Dermis microvascular lymphatic vessel endothelial cell (primary cell): Measurements from ENCODE around the gene FRK. TPM values are rescaled to one million over a fixed set of nuclear protein-coding genes. Genes with fewer than 3 reads are reported as not detected.
"Not testable (repeated sequence)": the region's sequence is repeated elsewhere in the genome, so short reads cannot be mapped to it uniquely, and the experiment has no call there.

Source experiments
- DNase-seq, 2 donors: peaks; one replicate each; pipeline versions ENCODE4 v3.0.0 to v3.0.0-alpha.2; 2010; ENCODE audit warnings: low read depth in 2 of 2
- total RNA-seq: library from RNA; depleted of rRNA; stranded (reverse); fragments of >200 nt; gene quantifications from 2 replicates; pipeline ENCODE4 v1.2.1, GENCODE V29; 2014

FRK gene
- total RNA-seq, 1 donor from 2014 or later = under 0.01 TPM

- no peak for DNase-seq
Observed at GRCh38 chr6:116010386-116010785, 50.3 kb downstream of the FRK start.

DNA sequence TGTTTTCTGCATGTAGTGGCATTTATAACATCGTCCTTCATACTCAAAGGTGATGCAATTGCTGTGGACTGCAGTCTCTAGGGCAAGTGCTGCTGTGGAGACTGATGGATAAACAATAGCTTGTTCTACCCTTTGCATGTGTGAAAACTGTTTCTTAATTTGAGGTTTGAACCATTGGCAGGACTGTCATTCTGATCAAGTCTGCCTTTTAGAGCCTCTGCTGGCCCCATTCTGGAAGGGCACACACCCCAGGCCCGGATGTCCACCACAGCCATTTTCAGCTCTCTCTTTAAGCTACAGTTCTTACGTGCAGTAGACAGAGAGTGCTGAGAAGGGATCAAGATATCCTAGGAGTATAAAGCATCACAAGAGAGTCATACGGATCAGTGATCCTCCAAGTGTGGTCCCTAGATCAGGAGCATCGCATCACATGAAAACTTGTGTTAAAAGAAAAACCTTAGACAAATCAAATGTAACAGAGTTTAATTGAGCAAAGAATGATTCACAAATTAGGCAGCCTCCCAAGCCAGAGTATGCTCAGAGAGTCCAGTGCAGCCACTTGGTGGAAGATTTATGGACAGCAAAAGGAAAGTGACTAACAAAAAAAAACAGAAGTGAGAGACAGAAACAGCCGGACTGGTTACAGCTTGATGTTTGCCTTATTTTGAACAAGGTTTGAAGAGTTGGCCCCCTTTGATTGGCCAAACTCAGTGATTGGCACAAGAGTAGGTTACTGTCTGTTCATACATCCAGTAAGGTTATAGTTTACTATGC, 52.0 kb downstream of the FRK start:
- DNase-seq = peak in 1 of 2 donors; percentile 48

DNA sequence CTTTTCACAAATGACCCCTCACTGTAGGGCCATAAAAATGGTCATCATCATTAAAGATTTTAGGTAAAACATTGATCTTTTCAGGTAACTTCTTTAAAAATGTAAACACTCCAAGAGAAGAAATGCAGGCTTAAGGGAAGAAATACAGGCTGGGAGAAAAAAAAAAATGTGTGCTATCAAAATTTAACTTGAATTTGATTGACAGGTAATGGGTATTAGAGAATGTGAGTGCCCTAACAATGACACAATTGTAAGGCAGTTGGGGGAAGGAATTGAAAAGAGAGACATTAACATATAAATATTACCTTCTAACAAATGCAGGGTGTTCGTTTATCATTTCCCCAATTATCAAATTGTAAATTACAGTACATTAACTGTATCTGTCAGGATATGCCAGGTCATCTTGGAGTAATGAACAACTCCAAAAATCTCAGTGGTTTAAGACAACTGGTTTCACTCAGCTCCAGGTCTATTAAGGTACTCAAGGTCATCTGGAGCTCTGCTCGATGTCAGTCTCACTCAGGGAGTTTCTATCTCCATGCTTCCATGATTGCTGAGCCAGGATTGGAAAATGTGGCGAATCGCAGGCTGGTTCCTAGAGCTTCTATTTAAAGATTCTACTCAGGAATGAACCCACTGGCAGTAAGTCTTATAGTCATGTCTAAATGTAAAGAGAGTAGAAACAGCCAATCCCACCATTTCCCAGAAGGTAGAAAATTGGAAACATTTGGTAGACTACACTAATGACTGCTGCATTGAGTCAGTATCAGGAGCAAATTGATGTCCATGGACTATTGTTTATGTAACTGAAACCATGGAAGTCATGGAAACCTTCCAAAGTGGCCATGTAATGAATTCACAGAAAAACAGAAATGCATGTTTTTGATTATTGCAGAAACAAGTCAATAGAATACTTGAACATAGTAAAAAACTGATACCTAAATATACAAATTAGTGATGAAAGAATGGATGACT, 55.6 kb downstream of the FRK start:
- no peak for DNase-seq

DNA sequence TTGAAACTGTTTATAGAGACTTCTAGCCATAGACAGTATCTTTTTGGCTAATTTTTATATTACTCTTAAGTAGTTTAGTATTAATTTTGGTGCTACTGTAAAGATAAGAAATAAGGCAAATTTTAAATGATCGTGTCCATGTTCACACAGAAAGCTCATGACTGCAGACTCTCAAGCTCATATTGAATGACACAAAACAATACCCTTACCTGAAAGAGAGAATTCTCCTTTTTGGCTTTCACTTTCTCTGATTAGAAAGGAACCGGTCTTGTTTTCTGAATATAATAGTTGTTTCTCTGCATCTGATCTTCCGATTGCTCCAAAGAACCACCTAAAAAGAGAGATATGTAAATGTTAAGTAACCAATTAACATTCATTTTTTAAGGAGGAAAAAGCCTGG, 57.0 kb downstream of the FRK start:
- no peak for DNase-seq

DNA sequence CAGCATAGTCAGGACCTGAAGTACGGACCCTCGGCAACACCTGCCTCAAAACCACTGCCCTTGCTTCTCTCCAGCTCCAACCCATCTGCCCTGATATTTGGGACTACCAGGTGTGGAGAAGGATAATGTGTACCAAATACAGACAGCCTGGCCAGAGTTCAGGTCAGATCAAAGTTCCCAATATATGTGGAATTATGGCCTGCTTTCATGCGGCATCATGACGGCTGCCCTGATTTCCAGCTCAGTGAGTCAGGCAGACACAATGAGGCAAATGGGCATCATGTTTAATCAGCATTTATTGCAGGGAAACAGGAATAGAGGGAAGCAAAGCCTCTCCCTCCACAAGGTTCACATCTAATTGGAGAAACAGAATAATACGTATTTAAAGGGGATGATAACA, 57.9 kb downstream of the FRK start:
- DNase-seq = no peak

- DNase-seq = no peak
Observed at GRCh38 chr6:115999235-115999634, 61.5 kb downstream of the FRK start.

DNA sequence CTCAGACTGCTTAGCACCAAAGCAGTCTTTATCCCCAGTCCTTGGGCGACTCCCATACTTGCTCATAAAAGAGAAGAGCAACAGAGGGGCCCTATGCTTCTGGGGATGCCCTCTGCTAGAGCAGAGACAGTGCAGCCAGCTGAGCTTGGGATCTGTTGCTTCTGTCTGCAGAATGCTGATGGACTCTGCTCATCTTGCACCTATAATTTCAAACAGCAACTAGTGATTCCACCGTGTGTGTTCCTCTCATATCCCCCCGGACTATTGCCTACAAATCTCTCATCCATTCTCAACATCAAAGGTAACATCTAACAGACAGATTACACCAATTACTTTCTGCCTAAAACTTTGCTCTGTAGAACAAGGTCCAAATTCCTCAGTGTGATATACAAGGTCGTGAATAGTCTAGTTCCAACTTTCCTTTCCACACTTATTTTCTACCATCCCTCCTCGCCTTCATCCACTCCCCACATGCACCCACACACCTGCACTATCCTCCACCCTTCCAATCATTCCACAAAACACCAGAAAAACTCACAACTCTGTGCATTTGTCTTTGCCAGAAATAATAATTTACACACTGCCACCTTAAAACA, 62.6 kb downstream of the FRK start:
- DNase-seq = no peak

DNA sequence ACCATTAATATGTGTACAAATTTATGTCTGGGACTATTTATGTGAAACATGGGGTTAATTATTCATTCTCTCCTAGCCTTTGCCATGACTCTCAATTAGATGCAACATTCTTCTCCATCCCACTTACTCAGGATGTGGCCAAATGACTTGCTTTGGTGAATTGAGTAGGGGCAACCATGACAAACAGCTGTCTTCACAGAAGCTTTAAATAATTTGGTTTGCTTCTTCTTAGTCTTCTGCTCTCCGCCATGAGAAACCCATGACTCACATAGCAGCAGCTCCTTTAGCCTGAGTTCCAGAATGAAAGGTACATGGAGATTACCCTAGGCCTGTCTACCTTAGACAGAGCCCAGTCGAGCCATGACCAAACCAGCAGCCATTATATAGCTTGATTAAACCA, 74.7 kb downstream of the FRK start:
- no peak for DNase-seq

DNA sequence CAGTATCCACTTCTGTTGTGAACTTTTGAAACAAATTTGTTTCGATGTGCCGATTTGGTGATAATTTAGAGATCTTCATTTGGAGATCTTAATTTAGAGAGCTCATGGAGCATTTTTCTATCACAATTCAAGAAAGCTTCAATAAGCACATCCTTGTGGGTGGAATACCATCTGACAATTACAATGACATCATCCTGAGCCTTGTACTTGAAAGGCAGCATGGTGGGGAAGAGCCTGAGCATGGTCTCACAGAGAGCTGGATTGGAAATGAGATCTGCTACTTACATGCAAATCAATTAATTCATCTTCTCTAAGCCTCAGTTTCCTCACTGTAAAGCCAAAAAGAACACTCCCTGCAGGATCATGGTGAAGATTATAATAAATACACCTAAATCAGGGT, 75.9 kb downstream of the FRK start:
- DNase-seq = no peak

DNA sequence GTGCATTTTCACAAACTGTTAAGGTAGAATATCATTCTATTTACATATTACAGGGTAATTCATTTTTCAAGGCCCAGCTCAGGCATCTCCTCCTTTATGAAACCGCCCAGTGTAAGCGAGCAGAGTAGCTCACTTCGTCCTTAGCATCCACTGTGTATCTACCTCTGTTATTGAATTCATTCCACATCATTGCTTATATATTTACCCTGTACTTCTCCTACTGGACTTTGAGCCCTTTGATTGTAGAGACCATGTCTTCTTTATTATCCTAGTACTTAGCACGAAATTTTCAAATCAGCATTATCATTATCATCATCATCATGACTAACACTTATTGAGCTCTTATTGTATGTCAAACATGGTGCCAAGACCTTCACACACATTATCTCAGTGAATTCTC, 76.7 kb downstream of the FRK start:
- no peak for DNase-seq

- no peak for DNase-seq
Observed at GRCh38 chr6:115982453-115982852, 78.2 kb downstream of the FRK start.

DNA sequence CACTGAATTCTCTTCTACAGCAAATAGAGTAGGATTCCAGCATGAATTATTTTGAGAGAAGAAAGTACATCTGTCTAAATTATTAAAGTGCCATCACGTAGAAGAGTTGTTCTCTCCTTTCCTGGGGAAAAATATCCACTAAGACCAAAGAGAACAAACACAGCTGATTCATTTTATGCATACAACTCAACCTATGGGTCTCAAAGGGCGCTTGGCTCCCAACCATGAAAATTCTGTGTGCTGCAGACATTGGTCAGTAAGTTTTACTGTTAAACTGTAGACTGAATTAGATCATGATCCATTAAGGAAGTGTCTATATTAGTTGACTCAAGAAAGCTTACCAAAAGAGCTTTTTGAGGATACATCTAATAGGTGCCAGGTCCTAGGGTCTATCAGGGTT, 83.5 kb downstream of the FRK start:
- DNase-seq = no peak

DNA sequence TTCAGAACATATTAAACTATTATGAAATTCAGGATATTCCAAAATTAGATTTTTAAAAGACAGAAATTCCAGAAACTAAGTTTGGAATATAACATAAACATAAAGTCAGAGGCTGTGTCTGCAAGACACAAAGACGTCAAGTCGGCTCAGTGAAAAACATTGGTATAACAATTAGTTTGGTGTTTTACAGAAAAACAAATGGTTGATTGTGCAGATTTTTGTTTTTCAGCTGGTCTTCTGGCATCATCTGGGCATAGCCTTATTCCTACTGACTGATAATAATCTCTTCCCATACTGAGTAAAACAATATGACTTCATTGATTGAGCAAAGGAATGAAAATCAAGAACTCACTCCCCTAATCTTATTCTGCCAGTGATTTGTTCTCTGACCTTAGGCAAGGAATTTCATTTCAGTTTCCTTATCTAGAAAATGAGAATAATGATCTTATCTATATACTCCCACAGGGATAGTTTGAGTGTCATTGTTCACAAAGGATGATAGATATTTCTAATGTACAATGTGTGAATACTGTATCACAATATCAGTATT, 84.3 kb downstream of the FRK start:
- DNase-seq = no peak

DNA sequence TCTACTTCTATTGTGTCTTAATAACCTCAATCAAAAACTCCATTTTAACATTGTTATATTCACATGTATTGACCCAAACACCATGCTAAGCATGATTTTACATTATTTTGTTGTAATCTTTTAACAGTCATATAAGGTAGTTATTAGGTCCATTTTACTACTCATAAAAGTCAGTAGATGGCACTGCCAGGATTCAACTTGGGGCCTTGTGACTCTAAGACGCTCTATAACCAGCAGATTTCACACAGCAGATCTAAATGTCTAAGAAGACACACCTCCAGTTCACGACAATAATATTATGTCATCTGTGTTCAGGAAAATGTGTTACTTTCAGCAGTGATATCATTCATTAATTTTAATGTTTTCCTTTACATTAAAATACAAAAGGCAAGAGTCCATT, 88.0 kb downstream of the FRK start:
- no peak for DNase-seq

DNA sequence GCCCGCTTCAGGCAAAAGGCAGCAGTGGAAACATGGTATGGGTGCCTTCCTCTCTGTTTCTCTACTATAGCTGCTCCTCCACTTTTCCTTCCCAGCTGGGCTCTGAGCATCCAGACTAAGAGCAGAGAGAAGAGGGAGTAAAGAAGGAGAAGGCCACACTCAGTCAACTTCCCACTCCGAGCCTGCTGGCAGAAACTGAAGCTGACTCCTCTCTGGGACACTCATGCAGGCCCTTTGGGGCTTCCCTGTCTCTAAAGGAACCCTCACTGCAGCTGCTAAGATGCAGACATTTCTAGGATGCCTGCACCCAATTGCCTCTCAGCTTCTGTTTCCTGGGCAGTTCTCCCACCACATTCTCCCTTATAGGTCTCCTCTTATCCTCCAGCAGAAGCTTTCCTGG, 88.9 kb downstream of the FRK start:
- no peak for DNase-seq

GRCh38 chr6:115969930-115970273, 90.8 kb downstream of the FRK start:
- no peak for DNase-seq

DNA sequence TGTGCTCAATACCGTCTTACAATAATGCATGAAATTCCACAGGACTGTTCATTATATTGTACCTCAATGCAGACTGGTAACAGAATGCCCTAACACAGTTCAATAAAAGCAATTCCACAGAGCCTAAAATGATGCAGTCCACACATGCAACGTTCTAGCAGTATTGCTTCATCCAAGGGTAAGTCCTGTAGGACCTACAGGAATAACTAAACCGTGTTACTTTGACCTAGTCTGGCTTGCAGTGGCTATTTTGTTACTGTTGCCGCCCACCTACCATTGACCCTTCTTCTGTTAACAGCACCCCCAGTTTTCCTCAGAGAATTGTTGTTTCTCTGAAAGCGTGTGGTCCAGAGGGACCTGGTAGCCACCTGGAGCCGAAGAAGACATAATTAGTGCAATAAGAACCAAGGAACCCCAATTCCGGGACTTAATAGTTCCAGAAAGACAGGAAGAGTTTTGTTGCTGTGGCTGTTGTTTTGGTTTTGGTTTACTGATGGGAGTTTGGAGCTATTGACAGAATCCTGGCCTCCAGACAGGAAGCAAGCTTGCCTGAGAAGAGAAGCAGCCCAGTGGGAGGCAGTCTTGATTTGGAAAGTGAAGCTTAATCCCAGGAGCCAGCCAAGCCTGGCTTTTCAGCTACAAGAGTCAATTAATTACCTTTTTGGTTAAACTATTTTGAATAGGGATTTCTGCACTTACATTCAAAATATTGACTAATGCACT, 91.3 kb downstream of the FRK start:
- no peak for DNase-seq

- not testable (repeated sequence) for DNase-seq
Observed at GRCh38 chr6:115960286-115960685, 100.4 kb downstream of the FRK start.

- no peak for DNase-seq
Observed at GRCh38 chr6:115958958-115959357, 101.7 kb downstream of the FRK start.

- no peak for DNase-seq
Observed at GRCh38 chr6:115954740-115955139, 106.0 kb downstream of the FRK start.

GRCh38 chr6:115948751-115949150, 111.9 kb downstream of the FRK start:
- no peak for DNase-seq
